Uterus (tissue), 2 donors: ENCODE results near the gene TMEM178A.

Experiments used
- CTCF ChIP-seq, 4 experiments: fragments of 200-600 bp in 2 of 4; fragments of 450-650 bp in 2 of 4; sonication (generic) in 2 of 4; IDR thresholded peaks; one replicate each; pipeline ENCODE4 v1.5.1; 2016 to 2019; ENCODE audit warnings: antibody characterized with exemption in 4 of 4, mild to moderate bottlenecking in 2 of 4, moderate library complexity in 1 of 4
- POLR2A ChIP-seq, 2 donors: fragments of 450-650 bp; IDR thresholded peaks; one replicate each; pipeline ENCODE4 v1.6.1; 2016; ENCODE audit warnings: antibody characterized with exemption in 2 of 2, mild to moderate bottlenecking in 1 of 2, moderate library complexity in 1 of 2

GRCh38 chr2:39719317-39719716 is 53.6 kb downstream of the TMEM178A start:
- TF ChIP-seq CTCF (IDR thresholded peaks at IDR 0.05) (no peak), POLR2A (IDR thresholded peaks at IDR 0.05) (no peak)
